Nephron (organoid): Measurements from ENCODE around the gene SIL1.

ENCODE experiments used
- H3K27ac Mint-ChIP-seq, 3 experiments: 2 replicates each; pipeline ENCODE4 v1.8.0; 2020; ENCODE audit warnings: mixed read lengths in 3 of 3, mild to moderate bottlenecking in 2 of 3, moderate library complexity in 1 of 3
- H3K27me3 Mint-ChIP-seq: 2 replicates; pipeline ENCODE4 v1.8.0; 2021; ENCODE audit warnings: low read depth, mild to moderate bottlenecking, moderate library complexity, mixed read lengths
- H3K36me3 Mint-ChIP-seq: 2 replicates; pipeline ENCODE4 v1.8.0; 2020; ENCODE audit warnings: low read depth, mixed read lengths
- H3K4me1 Mint-ChIP-seq: 2 replicates; pipeline ENCODE4 v1.8.0; 2020; ENCODE audit warnings: mixed read lengths
- H3K4me3 Mint-ChIP-seq, 3 experiments: 2 replicates each; pipeline ENCODE4 v1.8.0; 2020; ENCODE audit warnings: mild to moderate bottlenecking in 3 of 3, mixed read lengths in 3 of 3, moderate library complexity in 2 of 3
- H3K9me3 Mint-ChIP-seq: 2 replicates; pipeline ENCODE4 v1.8.0; 2020; ENCODE audit warnings: mixed read lengths
- TF ChIP-seq, protein P1 (sequence below), 3 experiments: fragments of 200-600 bp; sonication (generic); IDR thresholded peaks; one replicate each; pipeline ENCODE4 v1.5.0; 2021; ENCODE audit warnings: antibody characterized with exemption in 3 of 3; ENCODE audit not compliant: unreplicated experiment in 3 of 3

The SIL1 gene

DNA sequence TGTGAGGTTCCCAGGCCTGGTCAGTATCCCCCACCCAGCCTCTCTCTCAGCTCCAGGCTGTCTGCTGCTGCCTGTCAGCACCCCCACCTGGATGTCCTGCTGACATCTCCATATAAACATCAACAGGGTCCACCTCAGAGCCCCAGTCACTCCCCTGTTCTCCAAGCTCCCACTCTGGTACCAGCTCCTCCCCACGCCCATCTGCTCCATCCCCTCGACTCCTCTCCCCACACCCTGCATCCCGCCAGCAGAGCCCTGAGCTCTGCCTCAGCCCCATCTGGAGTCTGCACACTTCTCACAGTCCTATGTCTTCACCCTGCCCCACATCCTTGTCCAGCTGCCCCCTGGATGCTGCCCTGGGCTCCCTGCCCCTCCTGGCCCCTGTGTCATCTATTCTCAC lies 255.3 kb downstream of the SIL1 start:
- Mint-ChIP-seq H3K36me3 (peaks cover 26% of the 10 kb centered on the region), H3K27me3 (no peaks in the 10 kb centered on the region), H3K4me1 (peaks cover 37% of the 10 kb centered on the region), H3K4me3 (no peak overlapping the region), H3K27ac (peak overlapping the region; percentile 29 to 77 (median 57)), H3K9me3 (no peaks in the 10 kb centered on the region)
- TF ChIP-seq, protein P1, sequence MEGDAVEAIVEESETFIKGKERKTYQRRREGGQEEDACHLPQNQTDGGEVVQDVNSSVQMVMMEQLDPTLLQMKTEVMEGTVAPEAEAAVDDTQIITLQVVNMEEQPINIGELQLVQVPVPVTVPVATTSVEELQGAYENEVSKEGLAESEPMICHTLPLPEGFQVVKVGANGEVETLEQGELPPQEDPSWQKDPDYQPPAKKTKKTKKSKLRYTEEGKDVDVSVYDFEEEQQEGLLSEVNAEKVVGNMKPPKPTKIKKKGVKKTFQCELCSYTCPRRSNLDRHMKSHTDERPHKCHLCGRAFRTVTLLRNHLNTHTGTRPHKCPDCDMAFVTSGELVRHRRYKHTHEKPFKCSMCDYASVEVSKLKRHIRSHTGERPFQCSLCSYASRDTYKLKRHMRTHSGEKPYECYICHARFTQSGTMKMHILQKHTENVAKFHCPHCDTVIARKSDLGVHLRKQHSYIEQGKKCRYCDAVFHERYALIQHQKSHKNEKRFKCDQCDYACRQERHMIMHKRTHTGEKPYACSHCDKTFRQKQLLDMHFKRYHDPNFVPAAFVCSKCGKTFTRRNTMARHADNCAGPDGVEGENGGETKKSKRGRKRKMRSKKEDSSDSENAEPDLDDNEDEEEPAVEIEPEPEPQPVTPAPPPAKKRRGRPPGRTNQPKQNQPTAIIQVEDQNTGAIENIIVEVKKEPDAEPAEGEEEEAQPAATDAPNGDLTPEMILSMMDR (IDR thresholded peaks at IDR 0.05; ENCODE audit: unreplicated experiment in 3 of 3): no peak

DNA sequence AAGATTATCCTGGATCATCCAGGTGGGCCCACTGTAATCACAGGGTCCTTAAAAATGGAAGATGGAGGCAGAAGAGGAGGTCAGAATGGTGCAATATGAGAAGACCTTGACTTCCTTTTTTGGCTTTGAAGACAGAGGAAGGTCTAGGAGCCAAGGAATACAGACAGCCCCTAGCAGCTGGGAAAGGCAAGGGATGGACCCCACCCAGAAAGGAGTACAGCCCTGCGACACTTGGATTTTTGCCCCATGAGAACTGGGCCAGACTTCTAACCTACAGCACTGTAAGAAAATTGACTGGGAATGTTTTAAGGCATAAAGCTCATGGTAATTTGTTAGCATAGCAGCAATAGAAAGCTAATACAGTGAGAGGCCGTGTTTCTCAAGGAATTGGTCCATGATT lies 256.1 kb downstream of the SIL1 start:
- Mint-ChIP-seq H3K36me3 (peaks cover 28% of the 10 kb centered on the region), H3K27ac (peak overlapping the region; percentile 15 to 67 (median 29)), H3K27me3 (no peaks in the 10 kb centered on the region), H3K9me3 (no peaks in the 10 kb centered on the region), H3K4me1 (peaks cover 32% of the 10 kb centered on the region), H3K4me3 (no peak overlapping the region)
- TF ChIP-seq, protein P1 (IDR thresholded peaks at IDR 0.05; ENCODE audit: unreplicated experiment in 3 of 3): no peak

DNA sequence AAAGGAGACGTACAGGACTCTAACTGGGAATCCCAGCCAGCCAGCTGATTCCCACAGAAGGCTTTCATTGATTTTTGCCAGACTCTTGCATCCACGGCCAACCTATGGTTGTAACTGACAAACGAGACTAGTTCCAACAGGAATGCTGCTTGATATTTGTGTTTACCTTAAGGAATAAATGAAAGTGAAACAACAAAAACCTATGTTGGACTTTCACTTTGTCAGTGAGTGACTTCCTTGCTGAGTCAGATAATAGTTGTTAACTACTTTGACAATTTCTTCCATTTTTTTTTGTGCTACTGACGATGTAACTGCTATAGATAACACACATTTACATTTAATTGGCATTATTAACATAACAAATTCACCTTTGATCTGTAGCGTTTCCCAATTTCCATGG lies 259.6 kb downstream of the SIL1 start:
- TF ChIP-seq, protein P1 (IDR thresholded peaks at IDR 0.05; ENCODE audit: unreplicated experiment in 3 of 3): no peak
- Mint-ChIP-seq H3K4me3 (no peak overlapping the region), H3K27me3 (no peaks in the 10 kb centered on the region), H3K4me1 (peaks cover 13% of the 10 kb centered on the region), H3K9me3 (no peaks in the 10 kb centered on the region), H3K36me3 (peaks cover 58% of the 10 kb centered on the region), H3K27ac (no peak overlapping the region)

DNA sequence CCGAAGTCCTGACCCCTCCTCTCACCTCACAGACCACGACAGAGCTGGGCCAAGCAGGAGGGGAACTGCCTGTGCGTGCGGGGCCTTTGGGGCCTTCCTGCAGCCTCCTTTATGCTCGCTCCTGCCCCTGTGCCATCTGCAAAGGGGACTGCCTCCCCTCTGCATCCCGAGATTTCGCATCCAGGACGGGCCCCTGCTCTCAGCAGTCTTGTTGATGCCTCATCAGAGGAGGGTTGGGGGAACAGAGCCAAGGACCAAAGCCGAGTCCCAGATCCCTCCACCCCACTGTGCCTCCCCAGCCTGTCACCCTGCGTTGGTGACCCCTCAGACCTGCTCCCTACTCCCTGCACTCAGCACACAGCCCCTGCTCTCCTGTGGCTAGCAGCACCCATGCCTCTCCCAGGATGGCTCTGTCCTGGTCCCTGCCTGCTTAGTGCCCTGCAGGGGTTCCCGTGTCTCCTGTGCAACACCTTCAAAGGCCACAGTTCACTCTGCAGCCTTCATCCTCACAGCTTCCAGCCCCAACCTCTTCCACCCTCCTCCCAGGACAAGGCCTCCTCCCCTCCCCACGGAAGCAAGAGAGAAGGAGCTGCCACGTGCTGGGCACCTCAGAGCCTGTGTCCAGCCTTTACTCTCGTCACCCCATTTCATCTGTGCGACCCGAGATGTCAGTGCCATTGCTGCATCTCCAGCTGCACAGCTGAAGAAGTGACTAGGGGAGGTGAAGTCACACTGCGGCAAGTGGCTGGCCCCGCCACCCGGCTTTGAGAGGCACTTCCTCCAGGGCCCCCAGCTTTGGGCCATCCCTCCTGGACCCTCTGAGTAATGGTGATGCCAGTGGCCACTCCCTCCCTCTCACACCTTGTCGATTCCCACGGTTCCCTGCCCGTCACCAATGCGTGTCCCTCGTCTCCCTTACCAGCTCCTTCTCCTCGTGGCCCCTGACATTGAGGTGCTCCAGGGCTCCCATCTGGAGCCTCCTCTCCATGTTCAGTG lies 260.5 kb downstream of the SIL1 start:
- peaks cover 67% of the 10 kb centered on the region for H3K36me3 Mint-ChIP-seq
- H3K27ac Mint-ChIP-seq: peak overlapping the region in 2 of 3 experiments; percentile 3 to 50
- no peaks in the 10 kb centered on the region for H3K9me3 Mint-ChIP-seq
- TF ChIP-seq, protein P1 (IDR thresholded peaks at IDR 0.05; ENCODE audit: unreplicated experiment in 3 of 3): no peak
- H3K27me3 Mint-ChIP-seq: no peaks in the 10 kb centered on the region
- peaks cover 10% of the 10 kb centered on the region for H3K4me1 Mint-ChIP-seq
- no peak overlapping the region for H3K4me3 Mint-ChIP-seq

DNA sequence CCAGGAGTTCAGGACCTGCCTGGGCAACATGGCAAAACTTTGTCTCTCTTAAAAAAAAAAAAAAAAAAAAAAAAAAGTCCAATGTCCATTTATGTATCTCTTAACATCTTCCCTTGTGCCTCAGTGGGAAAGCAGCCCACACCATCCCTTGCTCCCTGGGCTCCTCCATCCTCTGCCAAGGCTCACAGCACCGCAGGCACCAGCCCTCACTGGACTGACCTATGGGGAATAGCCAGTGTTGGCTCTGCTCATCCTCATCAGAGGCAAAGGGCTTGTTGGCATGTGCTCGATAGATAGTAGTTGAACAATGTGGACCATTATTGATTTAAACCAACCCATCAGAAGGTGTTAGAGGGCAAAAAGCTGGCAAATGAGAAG lies 261.2 kb downstream of the SIL1 start:
- no peaks in the 10 kb centered on the region for H3K27me3 Mint-ChIP-seq

More for the DNA sequence above, 261.2 kb downstream of the SIL1 start:
- Mint-ChIP-seq H3K27ac (peak overlapping the region in 1 of 3 experiments; percentile 3), H3K4me3 (no peak overlapping the region), H3K36me3 (peaks cover 74% of the 10 kb centered on the region), H3K4me1 (peaks cover 4% of the 10 kb centered on the region), H3K9me3 (no peaks in the 10 kb centered on the region)
- TF ChIP-seq, protein P1 (IDR thresholded peaks at IDR 0.05; ENCODE audit: unreplicated experiment in 3 of 3): no peak
